MM.1S (cell line): ENCODE measurements around the gene SMYD2.

Experiments
- DNase-seq: peaks from one replicate; pipeline ENCODE4 v3.0.0-alpha.2; 2015
- H2AFZ ChIP-seq: fragments of 300-600 bp; sonication (generic); 2 replicates; pipeline ENCODE4 v1.6.0; 2016; ENCODE audit warnings: antibody characterized with exemption, low read length
- H3F3A ChIP-seq: fragments of 300-600 bp; sonication (generic); 2 replicates; pipeline ENCODE4 v1.6.1; 2016; ENCODE audit warnings: mild to moderate bottlenecking, antibody characterized with exemption, low read length, moderate library complexity, mixed read lengths; ENCODE audit not compliant: insufficient read depth
- H3K27ac ChIP-seq: fragments of 300-600 bp; sonication (generic); 2 replicates; pipeline ENCODE4 v1.5.1; 2016; ENCODE audit warnings: mild to moderate bottlenecking, low read length
- H3K27me3 ChIP-seq: fragments of 300-600 bp; sonication (generic); replicated peaks from 2 replicates; pipeline ENCODE4 v1.6.0; 2016; ENCODE audit warnings: low read length; ENCODE audit not compliant: insufficient read depth
- H3K36me3 ChIP-seq: fragments of 300-600 bp; sonication (generic); replicated peaks from 2 replicates; pipeline ENCODE4 v1.6.1; 2016; ENCODE audit warnings: mild to moderate bottlenecking, low read length, mixed read lengths; ENCODE audit not compliant: insufficient read depth
- H3K4me1 ChIP-seq: fragments of 300-600 bp; sonication (generic); 2 replicates; pipeline ENCODE4 v1.6.1; 2016; ENCODE audit warnings: low read length, mixed read lengths
- H3K4me2 ChIP-seq: fragments of 300-600 bp; sonication (generic); 2 replicates; pipeline ENCODE4 v1.6.0; 2016; ENCODE audit warnings: low read depth, low read length
- H3K4me3 ChIP-seq: fragments of 300-600 bp; sonication (generic); 2 replicates; pipeline ENCODE4 v1.5.1; 2016; ENCODE audit warnings: low read length, mixed read lengths
- H3K79me2 ChIP-seq: fragments of 300-600 bp; sonication (generic); 2 replicates; pipeline ENCODE4 v1.6.1; 2016; ENCODE audit warnings: mixed run types, low read length, mixed read lengths
- H3K9ac ChIP-seq: fragments of 300-600 bp; sonication (generic); 2 replicates; pipeline ENCODE4 v1.6.1; 2016; ENCODE audit warnings: low read length, mixed read lengths
- H3K9me2 ChIP-seq: fragments of 300-600 bp; sonication (generic); replicated peaks from 2 replicates; pipeline ENCODE4 v1.6.1; 2016; ENCODE audit warnings: mild to moderate bottlenecking, low read length, mixed read lengths; ENCODE audit not compliant: insufficient read depth
- H3K9me3 ChIP-seq: fragments of 300-600 bp; sonication (generic); replicated peaks from 2 replicates; pipeline ENCODE4 v1.6.1; 2016; ENCODE audit warnings: mild to moderate bottlenecking, low read length, mixed read lengths; ENCODE audit not compliant: insufficient read depth
- H4K20me1 ChIP-seq: fragments of 300-600 bp; sonication (generic); 2 replicates; pipeline ENCODE4 v1.6.1; 2016; ENCODE audit warnings: mild to moderate bottlenecking, low read length, moderate library complexity, mixed read lengths; ENCODE audit not compliant: insufficient read depth
- EZH2 ChIP-seq: fragments of 300-600 bp; sonication (generic); optimal IDR thresholded peaks from 2 replicates; pipeline ENCODE3; 2017; ENCODE audit warnings: low read depth, mild to moderate bottlenecking, antibody characterized with exemption, low read length, mixed read lengths
- EZH2phosphoT487 ChIP-seq: fragments of 300-600 bp; sonication (generic); IDR thresholded peaks from 2 replicates; pipeline ENCODE4 v1.6.1; 2018; ENCODE audit warnings: antibody characterized with exemption, low read length
- TF ChIP-seq, protein P1 (sequence below): fragments of 300-600 bp; sonication (generic); IDR thresholded peaks from 2 replicates; pipeline ENCODE4 v1.5.1; 2016; ENCODE audit warnings: antibody characterized with exemption, low read length, mixed read lengths

SMYD2 gene

DNA sequence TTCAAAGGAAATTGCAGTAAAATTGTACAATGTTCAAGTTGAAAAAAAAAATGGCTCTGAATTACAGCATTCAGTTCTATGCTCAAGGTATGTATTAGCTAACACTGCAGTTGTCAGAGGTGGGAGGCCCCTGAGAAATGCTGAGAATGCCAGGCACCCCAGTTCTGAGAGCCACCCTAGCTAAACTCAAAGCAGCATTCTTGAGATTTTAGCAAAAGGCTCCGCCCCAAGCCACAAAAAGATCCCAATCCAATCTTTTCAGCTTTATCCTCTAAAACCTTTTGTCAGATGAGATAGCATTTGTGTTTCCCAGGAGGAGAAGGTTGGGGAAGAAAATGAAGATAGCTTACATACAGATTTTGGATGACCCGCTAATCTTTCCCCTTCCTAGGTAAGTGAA lies 68.8 kb downstream of the SMYD2 start:
- H3K27me3 ChIP-seq: no peaks in the 10 kb centered on the region
- no peaks in the 10 kb centered on the region for H3K36me3 ChIP-seq
- no peak overlapping the region for H3K4me3 ChIP-seq
- DNase-seq: no peak
- no peaks in the 10 kb centered on the region for H4K20me1 ChIP-seq
- H3K9me2 ChIP-seq: no peaks in the 10 kb centered on the region
- no peaks in the 10 kb centered on the region for H3K4me1 ChIP-seq
- H3K9me3 ChIP-seq: no peaks in the 10 kb centered on the region
- H3K4me2 ChIP-seq: no peak overlapping the region
- H3K9ac ChIP-seq: no peak overlapping the region
- H3K79me2 ChIP-seq: no peaks in the 10 kb centered on the region
- TF ChIP-seq EZH2 (no peak), EZH2phosphoT487 (no peak)
- TF ChIP-seq, protein P1, sequence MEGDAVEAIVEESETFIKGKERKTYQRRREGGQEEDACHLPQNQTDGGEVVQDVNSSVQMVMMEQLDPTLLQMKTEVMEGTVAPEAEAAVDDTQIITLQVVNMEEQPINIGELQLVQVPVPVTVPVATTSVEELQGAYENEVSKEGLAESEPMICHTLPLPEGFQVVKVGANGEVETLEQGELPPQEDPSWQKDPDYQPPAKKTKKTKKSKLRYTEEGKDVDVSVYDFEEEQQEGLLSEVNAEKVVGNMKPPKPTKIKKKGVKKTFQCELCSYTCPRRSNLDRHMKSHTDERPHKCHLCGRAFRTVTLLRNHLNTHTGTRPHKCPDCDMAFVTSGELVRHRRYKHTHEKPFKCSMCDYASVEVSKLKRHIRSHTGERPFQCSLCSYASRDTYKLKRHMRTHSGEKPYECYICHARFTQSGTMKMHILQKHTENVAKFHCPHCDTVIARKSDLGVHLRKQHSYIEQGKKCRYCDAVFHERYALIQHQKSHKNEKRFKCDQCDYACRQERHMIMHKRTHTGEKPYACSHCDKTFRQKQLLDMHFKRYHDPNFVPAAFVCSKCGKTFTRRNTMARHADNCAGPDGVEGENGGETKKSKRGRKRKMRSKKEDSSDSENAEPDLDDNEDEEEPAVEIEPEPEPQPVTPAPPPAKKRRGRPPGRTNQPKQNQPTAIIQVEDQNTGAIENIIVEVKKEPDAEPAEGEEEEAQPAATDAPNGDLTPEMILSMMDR: no peak
- no peaks in the 10 kb centered on the region for H3F3A ChIP-seq
- H3K27ac ChIP-seq: no peak overlapping the region
- H2AFZ ChIP-seq: no peak overlapping the region

DNA sequence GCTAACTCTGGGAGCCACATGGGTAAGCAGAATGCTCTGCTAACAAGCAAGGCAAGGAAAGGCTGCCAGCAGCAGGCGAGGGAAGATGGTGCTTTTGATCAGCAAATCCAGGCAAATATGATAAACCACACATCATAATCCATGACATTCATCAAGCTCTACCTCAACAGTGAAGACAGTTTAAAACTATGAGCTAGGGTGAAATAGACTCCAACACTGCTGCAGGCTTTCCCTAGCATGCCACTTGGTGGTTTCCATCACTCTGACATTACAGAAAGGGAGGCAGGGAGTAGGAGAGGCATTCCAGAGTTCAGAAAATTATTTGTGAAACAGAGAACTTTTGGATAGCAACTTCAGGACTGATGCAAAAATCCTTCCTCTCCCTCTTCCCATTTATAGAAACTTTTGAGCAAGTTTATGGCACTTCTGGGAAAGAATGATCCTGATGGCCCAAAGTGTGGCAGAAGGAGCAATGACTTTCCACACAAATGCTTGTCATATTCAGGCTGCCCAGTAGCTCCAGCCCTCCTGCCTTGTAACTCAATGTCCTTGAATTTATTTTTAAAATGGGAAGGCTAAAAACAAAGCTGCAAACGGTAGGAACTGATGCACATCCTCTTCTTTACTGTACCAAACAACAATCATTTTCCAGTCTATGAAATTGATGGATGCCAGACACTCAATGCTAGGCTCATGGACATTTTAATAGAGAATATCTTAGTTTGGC lies 70.8 kb downstream of the SMYD2 start:
- Histone ChIP-seq H3K9ac (no peak overlapping the region), H2AFZ (no peak overlapping the region), H3K36me3 (no peaks in the 10 kb centered on the region), H3K79me2 (no peaks in the 10 kb centered on the region), H3K27ac (no peak overlapping the region), H3F3A (no peaks in the 10 kb centered on the region), H4K20me1 (no peaks in the 10 kb centered on the region), H3K4me3 (no peak overlapping the region), H3K9me2 (no peaks in the 10 kb centered on the region), H3K4me2 (no peak overlapping the region), H3K27me3 (no peaks in the 10 kb centered on the region), H3K9me3 (no peaks in the 10 kb centered on the region), H3K4me1 (no peaks in the 10 kb centered on the region)
- no peak for DNase-seq
- TF ChIP-seq EZH2phosphoT487 (no peak), EZH2 (no peak)
- TF ChIP-seq, protein P1: no peak

DNA sequence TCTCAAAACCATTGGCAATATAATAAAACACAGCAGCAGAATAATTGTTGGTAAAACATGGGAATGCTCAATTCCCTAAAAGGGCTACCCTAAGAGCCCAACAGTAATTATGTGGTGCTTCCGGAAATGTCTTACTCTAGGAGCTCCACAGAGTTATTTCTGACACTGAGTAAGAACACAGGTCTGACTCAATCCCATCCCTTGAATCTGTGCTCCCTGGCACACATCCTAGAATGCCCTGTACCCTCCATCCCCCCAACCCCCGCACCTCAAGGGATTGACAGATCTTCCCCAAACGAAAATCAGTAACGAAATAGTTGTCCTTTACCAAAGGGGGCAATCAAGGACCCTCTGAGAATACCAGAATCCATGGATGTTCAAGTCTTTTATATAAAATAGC lies 71.9 kb downstream of the SMYD2 start:
- Histone ChIP-seq H3K4me2 (no peak overlapping the region), H3F3A (no peaks in the 10 kb centered on the region), H3K9me3 (no peaks in the 10 kb centered on the region), H3K36me3 (no peaks in the 10 kb centered on the region), H2AFZ (no peak overlapping the region), H3K9ac (no peak overlapping the region), H3K27me3 (no peaks in the 10 kb centered on the region), H3K79me2 (no peaks in the 10 kb centered on the region), H4K20me1 (no peaks in the 10 kb centered on the region), H3K9me2 (no peaks in the 10 kb centered on the region), H3K4me1 (no peaks in the 10 kb centered on the region), H3K4me3 (no peak overlapping the region), H3K27ac (no peak overlapping the region)
- no peak for DNase-seq
- TF ChIP-seq, protein P1: no peak
- TF ChIP-seq EZH2 (no peak), EZH2phosphoT487 (no peak)
